ENCODE data around the gene MCM5. TPM values are rescaled to one million over a fixed set of nuclear protein-coding genes. Genes with fewer than 3 reads are reported as not detected.
"Not testable (repeated sequence)": the region's sequence is repeated elsewhere in the genome, so short reads cannot be mapped to it uniquely, and the experiment has no call there.

Gene MCM5
- total RNA-seq, 3 donors from 2014 or later: 18.5 to 45.2 (median 30.3) TPM

DNA sequence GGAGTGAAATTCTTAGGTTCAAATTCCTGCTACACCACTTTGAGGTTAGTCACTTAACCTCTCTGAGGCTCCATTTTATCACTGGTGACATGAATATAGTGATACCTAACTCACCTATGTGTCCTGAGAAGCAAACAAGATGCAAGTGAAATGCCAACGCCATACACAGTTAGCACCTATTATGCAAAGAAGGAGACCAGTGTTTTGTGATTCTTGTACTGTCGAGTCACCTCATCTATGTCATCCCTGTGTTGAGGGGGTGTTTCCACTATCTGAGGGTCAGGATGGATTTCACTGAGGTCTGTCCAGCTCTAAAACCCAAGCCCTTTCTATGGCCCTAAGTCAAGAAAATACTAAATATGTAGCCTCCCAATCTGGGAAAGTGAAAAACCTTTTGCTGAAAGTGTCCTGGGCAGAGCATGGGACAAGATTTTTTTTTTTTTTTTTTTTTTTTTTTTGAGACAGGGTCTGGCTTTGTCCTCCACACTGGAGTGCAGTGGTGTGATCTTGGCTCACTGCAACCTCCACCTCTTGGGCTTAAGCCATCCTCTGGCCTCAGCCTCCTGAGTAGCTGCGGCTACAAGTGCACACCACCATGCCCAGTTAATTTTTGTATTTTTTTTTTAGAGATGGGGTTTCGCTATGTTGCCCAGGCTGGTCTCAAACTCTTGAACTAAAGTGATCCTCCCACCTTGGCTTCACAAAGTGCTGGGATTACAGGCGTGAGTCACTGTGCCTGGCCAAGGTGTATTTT lies 5.0 kb upstream of the MCM5 start:
- intact Hi-C loops (cut with DNase I, micrococcal nuclease): no loop called here
- no peak for ATAC-seq
- Histone ChIP-seq H3K4me1 (ENCODE audit: low read depth) (peaks cover 4% of the 10 kb centered on the region), H3K9me3 (no peaks in the 10 kb centered on the region), H3K36me3 (ENCODE audit: low read depth) (peaks cover 4% of the 10 kb centered on the region), H3K4me3 (no peak overlapping the region)
- no peak for DNase-seq
- TF ChIP-seq, protein P1, sequence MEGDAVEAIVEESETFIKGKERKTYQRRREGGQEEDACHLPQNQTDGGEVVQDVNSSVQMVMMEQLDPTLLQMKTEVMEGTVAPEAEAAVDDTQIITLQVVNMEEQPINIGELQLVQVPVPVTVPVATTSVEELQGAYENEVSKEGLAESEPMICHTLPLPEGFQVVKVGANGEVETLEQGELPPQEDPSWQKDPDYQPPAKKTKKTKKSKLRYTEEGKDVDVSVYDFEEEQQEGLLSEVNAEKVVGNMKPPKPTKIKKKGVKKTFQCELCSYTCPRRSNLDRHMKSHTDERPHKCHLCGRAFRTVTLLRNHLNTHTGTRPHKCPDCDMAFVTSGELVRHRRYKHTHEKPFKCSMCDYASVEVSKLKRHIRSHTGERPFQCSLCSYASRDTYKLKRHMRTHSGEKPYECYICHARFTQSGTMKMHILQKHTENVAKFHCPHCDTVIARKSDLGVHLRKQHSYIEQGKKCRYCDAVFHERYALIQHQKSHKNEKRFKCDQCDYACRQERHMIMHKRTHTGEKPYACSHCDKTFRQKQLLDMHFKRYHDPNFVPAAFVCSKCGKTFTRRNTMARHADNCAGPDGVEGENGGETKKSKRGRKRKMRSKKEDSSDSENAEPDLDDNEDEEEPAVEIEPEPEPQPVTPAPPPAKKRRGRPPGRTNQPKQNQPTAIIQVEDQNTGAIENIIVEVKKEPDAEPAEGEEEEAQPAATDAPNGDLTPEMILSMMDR (IDR thresholded peaks at IDR 0.05): no peak

DNA sequence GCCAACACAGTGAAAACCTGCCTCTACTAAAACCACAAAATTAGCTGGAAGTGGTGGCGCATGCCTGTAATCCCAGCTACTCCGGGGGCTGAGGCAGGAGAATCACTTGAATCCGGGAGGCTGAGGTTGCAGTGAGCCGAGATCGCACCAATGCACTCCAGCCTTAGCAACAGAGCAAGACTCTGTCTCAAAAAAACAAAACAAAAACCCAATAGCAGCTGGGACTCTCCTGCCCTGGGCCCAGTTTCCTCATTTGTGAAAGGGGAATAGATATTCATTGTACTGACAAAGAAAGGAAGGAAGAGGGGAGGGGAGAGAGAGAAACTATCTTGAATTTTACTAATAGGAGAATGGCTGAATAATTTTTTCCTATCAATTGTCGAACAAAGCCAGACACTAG lies 3.3 kb upstream of the MCM5 start:
- DNase-seq; H3K36me3 ChIP-seq (ENCODE audit: low read depth); intact Hi-C loops (cut with DNase I, micrococcal nuclease); H3K4me3 ChIP-seq; ATAC-seq; H3K9me3 ChIP-seq: not testable (repeated sequence)
- H3K4me1 ChIP-seq (ENCODE audit: low read depth): peaks cover 12% of the 10 kb centered on the region

DNA sequence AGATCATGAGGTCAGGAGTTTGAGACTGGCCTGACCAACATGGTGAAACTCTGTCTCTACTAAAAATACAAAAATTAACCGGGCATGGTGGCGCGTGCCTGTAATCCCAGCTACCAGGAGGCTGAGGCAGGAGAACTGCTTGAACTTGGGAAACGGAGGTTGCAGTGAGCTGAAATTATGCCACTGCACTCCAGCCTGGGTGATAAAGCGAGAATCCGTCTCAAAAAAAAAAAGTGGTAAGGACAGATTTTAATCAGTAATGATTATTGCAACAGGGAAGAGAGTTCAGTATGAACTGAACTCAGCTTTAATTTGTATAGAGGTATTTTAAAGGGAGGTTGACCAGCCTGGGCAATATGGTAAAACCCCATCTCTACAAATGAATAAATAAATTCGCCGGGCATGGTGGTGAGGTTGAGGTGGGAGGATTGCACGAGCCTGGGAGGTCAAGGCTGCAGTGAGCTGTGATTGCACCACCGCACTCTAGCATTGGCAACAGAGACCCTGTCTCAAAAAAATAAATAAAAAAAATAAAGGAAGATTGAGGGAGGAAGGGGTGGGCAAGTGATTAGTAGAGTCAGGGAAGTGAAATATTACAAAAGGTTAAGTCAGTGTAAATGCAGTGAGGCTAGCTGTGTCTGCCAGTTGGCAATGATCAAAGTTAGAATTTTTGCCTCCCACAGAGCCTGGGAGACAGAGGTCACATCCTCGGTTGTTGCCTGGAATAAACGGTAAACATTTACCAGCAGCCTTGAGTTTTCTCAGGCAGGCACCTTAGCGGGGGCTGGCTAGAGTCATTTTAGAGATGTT lies 2.6 kb upstream of the MCM5 start:
- H3K9me3 ChIP-seq: no peaks in the 10 kb centered on the region
- ATAC-seq (no peak), DNase-seq (no peak)
- intact Hi-C loops (cut with DNase I, micrococcal nuclease): no loop called here
- H3K4me1 ChIP-seq (ENCODE audit: low read depth): peaks cover 12% of the 10 kb centered on the region
- H3K36me3 ChIP-seq (ENCODE audit: low read depth): peaks cover 4% of the 10 kb centered on the region
- H3K4me3 ChIP-seq: no peak overlapping the region
- TF ChIP-seq, protein P1 (IDR thresholded peaks at IDR 0.05): no peak

DNA sequence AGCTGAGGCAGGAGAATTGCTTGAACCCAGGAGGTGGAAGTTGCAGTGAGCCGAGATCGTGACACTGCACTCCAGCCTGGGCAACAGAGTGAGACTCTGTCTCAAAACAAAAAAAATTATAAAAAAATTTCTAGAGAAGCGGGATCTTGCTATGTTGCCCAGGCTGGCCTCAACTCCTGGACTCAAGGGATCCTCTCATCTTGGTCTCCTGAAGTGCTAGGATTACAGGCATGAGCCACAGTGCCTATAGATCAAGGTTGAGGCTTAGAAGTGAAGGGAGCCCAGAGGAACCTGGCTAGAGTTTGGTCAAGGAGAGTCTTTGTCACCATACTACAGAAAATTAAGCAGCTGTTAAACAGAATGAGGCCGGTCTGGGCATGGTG lies 1.4 kb upstream of the MCM5 start:
- Histone ChIP-seq H3K4me3 (no peak overlapping the region), H3K36me3 (ENCODE audit: low read depth) (peaks cover 4% of the 10 kb centered on the region), H3K4me1 (ENCODE audit: low read depth) (peaks cover 12% of the 10 kb centered on the region), H3K9me3 (no peaks in the 10 kb centered on the region)
- TF ChIP-seq, protein P1 (IDR thresholded peaks at IDR 0.05): no peak
- DNase-seq: no peak
- intact Hi-C loops (cut with DNase I, micrococcal nuclease): no loop called here
- no peak for ATAC-seq

DNA sequence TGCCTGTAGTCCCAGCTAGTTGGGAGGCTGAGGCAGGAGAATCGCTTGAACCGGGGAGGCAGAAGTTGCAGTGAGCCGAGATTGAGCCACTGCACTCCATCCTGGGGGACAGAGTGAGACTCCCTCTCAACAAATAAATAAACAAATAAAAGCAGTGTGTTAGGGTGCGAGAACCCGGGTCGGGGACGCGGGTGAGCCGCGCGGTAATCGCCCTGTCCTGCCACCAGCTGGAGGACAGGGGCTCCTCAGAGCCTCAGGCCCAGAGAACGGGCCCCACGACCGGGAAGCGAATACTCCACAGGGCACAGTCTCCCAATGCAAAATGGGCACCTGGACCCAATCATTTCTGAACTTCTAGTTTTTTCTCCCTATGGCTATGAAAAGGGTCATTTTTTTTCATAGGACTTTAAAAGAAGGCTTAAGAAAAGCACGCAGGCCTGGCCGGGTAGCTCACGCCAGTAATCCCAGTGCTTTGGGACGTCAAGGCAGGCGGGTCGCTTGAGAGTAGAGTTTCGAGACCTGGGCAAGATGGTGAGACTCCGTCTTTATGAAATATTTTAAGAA lies 744 bp upstream of the MCM5 start:
- H3K9me3 ChIP-seq: no peaks in the 10 kb centered on the region
- ATAC-seq (no peak), DNase-seq (no peak)
- intact Hi-C loops (cut with DNase I, micrococcal nuclease): no loop called here
- H3K4me1 ChIP-seq (ENCODE audit: low read depth): peaks cover 12% of the 10 kb centered on the region
- TF ChIP-seq, protein P1 (IDR thresholded peaks at IDR 0.05): no peak
- H3K36me3 ChIP-seq (ENCODE audit: low read depth): peaks cover 4% of the 10 kb centered on the region
- H3K4me3 ChIP-seq: no peak overlapping the region

DNA sequence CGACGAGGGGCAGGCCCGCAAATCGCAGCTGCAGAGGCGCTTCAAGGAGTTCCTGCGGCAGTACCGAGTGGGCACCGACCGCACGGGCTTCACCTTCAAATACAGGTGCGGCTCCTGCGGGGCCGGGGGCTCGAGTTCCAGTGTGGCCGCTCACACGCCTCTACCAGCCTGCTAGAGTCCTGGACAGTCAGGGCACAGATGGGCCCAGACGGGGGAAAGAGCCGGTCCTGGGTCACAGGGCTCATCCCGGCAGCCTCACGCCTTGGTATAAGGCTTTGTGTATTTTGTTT lies 506 bp downstream of the MCM5 start:
- ATAC-seq: peak; percentile 19
- TF ChIP-seq, protein P1 (IDR thresholded peaks at IDR 0.05): no peak
- Histone ChIP-seq H3K4me3 (peak overlapping the region; percentile 74), H3K4me1 (ENCODE audit: low read depth) (peaks cover 12% of the 10 kb centered on the region), H3K36me3 (ENCODE audit: low read depth) (peaks cover 4% of the 10 kb centered on the region), H3K9me3 (no peaks in the 10 kb centered on the region)
- DNase-seq: no peak
- intact Hi-C loops (cut with DNase I, micrococcal nuclease): no loop called here

Data from mucosa of descending colon (tissue), 3 donors.